ENCODE measurements around the gene KDM2B.

GRCh38 chr12:121550974-121551634, 29.7 kb downstream of the KDM2B start:
- TF ChIP-seq GATA2 (IDR thresholded peaks at IDR 0.05; ENCODE audit: low read depth, low read length) (no peak), GATA3 (IDR thresholded peaks at IDR 0.05; ENCODE audit: low read depth, low read length) (no peak)

Data from SH-SY5Y (cell line).